ENCODE results near the gene NME9. TPM values are rescaled to one million over a fixed set of nuclear protein-coding genes. Genes with fewer than 3 reads are reported as not detected.
A peak's percentile ranks its signal among the peaks of the same experiment; 100 is the strongest.

Gene NME9
- total RNA-seq, 2 donors from 2014 or later = 0.40 to 1.3 TPM

GRCh38 chr3:138351151-138351550 lies 21.5 kb upstream of the NME9 start:
- H3K36me3 ChIP-seq (ENCODE audit: control insufficient read depth, insufficient read depth, low read length) = no peaks in the 10 kb centered on the region
- Mint-ChIP-seq H3K36me3 (ENCODE audit: low read depth) (no peaks in the 10 kb centered on the region), H3K4me1 (peaks cover 13% of the 10 kb centered on the region), H3K27me3 (ENCODE audit: insufficient read depth) (peaks cover 12% of the 10 kb centered on the region), H3K4me3 (no peak overlapping the region), H3K9me3 (no peaks in the 10 kb centered on the region), H3K27ac (no peak overlapping the region)
- no peaks in the 10 kb centered on the region for H3K27me3 ChIP-seq (ENCODE audit: control insufficient read depth, insufficient read depth, low read length, poor library complexity, severe bottlenecking)
- H3K4me3 ChIP-seq (ENCODE audit: low read length) = no peak overlapping the region
- H3K27ac ChIP-seq (ENCODE audit: low read depth, low read length) = no peak overlapping the region
- no peaks in the 10 kb centered on the region for H3K4me1 ChIP-seq (ENCODE audit: control insufficient read depth, insufficient read depth, low read length)
- TF ChIP-seq CTCF (conservative IDR thresholded peaks at IDR 0.05) = no peak
- DNase-seq = no peak
- H3K9ac ChIP-seq (ENCODE audit: extremely low read depth, low read length, poor library complexity, severe bottlenecking) = no peak overlapping the region
- no peaks in the 10 kb centered on the region for H3K9me3 ChIP-seq (ENCODE audit: control insufficient read depth, low read length)

GRCh38 chr3:138349926-138350665 lies 20.4 kb upstream of the NME9 start:
- H3K27ac ChIP-seq (ENCODE audit: low read depth, low read length) = no peak overlapping the region
- no peak for TF ChIP-seq CTCF (conservative IDR thresholded peaks at IDR 0.05)
- no peaks in the 10 kb centered on the region for H3K9me3 ChIP-seq (ENCODE audit: control insufficient read depth, low read length)
- DNase-seq = no peak
- no peaks in the 10 kb centered on the region for H3K36me3 ChIP-seq (ENCODE audit: control insufficient read depth, insufficient read depth, low read length)
- Mint-ChIP-seq H3K4me1 (peaks cover 13% of the 10 kb centered on the region), H3K4me3 (no peak overlapping the region), H3K27me3 (ENCODE audit: insufficient read depth) (peaks cover 16% of the 10 kb centered on the region), H3K27ac (no peak overlapping the region), H3K36me3 (ENCODE audit: low read depth) (no peaks in the 10 kb centered on the region), H3K9me3 (no peaks in the 10 kb centered on the region)
- H3K9ac ChIP-seq (ENCODE audit: extremely low read depth, low read length, poor library complexity, severe bottlenecking) = no peak overlapping the region
- H3K4me3 ChIP-seq (ENCODE audit: low read length) = no peak overlapping the region
- WGBS, 2 experiments (ENCODE audit: insufficient coverage in 1 of 2, insufficient read length in 1 of 2) = 89 to 90% methylated on average over 11 to 14 of the region's 15 CpGs
- H3K27me3 ChIP-seq (ENCODE audit: control insufficient read depth, insufficient read depth, low read length, poor library complexity, severe bottlenecking) = no peaks in the 10 kb centered on the region
- no peaks in the 10 kb centered on the region for H3K4me1 ChIP-seq (ENCODE audit: control insufficient read depth, insufficient read depth, low read length)

GRCh38 chr3:138348754-138349739 lies 19.4 kb upstream of the NME9 start:
- Histone ChIP-seq H3K36me3 (ENCODE audit: control insufficient read depth, insufficient read depth, low read length) (no peaks in the 10 kb centered on the region), H3K9ac (ENCODE audit: extremely low read depth, low read length, poor library complexity, severe bottlenecking) (peak overlapping the region; percentile 57), H3K9me3 (ENCODE audit: control insufficient read depth, low read length) (no peaks in the 10 kb centered on the region), H3K27me3 (ENCODE audit: control insufficient read depth, insufficient read depth, low read length, poor library complexity, severe bottlenecking) (no peaks in the 10 kb centered on the region), H3K27ac (ENCODE audit: low read depth, low read length) (peak overlapping the region; percentile 76), H3K4me3 (ENCODE audit: low read length) (peak overlapping the region; percentile 81), H3K4me1 (ENCODE audit: control insufficient read depth, insufficient read depth, low read length) (no peaks in the 10 kb centered on the region)
- no peaks in the 10 kb centered on the region for H3K9me3 Mint-ChIP-seq
- TF ChIP-seq CTCF (conservative IDR thresholded peaks at IDR 0.05) = peak; percentile 26
- WGBS, 2 experiments (ENCODE audit: insufficient coverage in 1 of 2, insufficient read length in 1 of 2) = 12 to 40% methylated on average over 8 to 53 of the region's 58 CpGs
- DNase-seq = peak; percentile 75
- H3K36me3 Mint-ChIP-seq (ENCODE audit: low read depth) = no peaks in the 10 kb centered on the region
- peaks cover 13% of the 10 kb centered on the region for H3K4me1 Mint-ChIP-seq
- peaks cover 16% of the 10 kb centered on the region for H3K27me3 Mint-ChIP-seq (ENCODE audit: insufficient read depth)
- H3K27ac Mint-ChIP-seq = no peak overlapping the region
- H3K4me3 Mint-ChIP-seq = peak overlapping the region; percentile 81

All from endodermal cell (in vitro differentiated cells).